Gastroesophageal sphincter (tissue), 3 donors: ENCODE measurements around the gene ARPC1B.

Source experiments
- CTCF ChIP-seq, 4 experiments: fragments of 200-600 bp in 2 of 4; fragments of 450-650 bp in 2 of 4; sonication (generic) in 1 of 4; IDR thresholded peaks; one replicate each; pipeline ENCODE4 v1.5.1; 2017 to 2019; ENCODE audit warnings: antibody characterized with exemption in 4 of 4, mild to moderate bottlenecking in 2 of 4, moderate library complexity in 2 of 4
- EP300 ChIP-seq: sonication (generic); formaldehyde crosslinking; IDR thresholded peaks from one replicate; pipeline ENCODE4 v1.6.1; 2017; ENCODE audit warnings: antibody characterized with exemption, mild to moderate bottlenecking
- POLR2A ChIP-seq, 2 donors: fragments of 450-650 bp; IDR thresholded peaks; one replicate each; pipeline ENCODE4 v1.6.1; 2017; ENCODE audit warnings: antibody characterized with exemption in 2 of 2, mild to moderate bottlenecking in 2 of 2, moderate library complexity in 1 of 2
- POLR2AphosphoS5 ChIP-seq: sonication (generic); formaldehyde crosslinking; IDR thresholded peaks from one replicate; pipeline ENCODE4 v1.6.1; 2017; ENCODE audit warnings: antibody characterized with exemption

- no peak for TF ChIP-seq CTCF (IDR thresholded peaks at IDR 0.05)
- no peak for TF ChIP-seq POLR2A (IDR thresholded peaks at IDR 0.05)
- TF ChIP-seq POLR2AphosphoS5: no peak
- TF ChIP-seq EP300: no peak
Measured at GRCh38 chr7:99433158-99433557, 58.6 kb downstream of the ARPC1B start.
